Glomerular visceral epithelial cell (primary cell): Measurements from ENCODE around the gene NTM.
A peak's percentile ranks its signal among the peaks of the same experiment; 100 is the strongest.

ENCODE experiments used
- DNase-seq: peaks from one replicate; pipeline ENCODE4 v3.0.0-alpha.2; 2016; ENCODE audit errors: extremely low spot score

Gene NTM

DNA sequence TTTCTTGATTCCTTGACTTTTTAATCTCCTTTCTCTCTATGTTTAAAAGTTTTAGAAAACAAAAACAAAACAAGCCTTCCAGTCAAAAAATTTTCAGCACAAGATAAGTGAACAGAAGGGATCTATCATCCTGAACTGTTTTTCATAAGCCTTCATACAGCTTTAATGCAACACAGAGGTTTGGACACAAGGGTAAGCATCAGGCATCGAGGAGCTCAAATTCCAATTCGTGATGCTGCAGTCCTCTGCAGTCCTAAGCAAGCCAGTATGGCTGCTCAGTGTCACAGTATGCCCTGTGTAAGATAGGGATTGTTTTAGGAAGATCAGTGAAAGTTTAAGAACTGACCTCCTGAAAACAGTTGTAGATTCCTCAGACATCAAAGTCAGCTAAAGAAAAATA, 740.9 kb downstream of the NTM start:
- no peak for DNase-seq

- DNase-seq = peak; percentile 34
Measured at GRCh38 chr11:132111838-132112237, 741.4 kb downstream of the NTM start.

DNA sequence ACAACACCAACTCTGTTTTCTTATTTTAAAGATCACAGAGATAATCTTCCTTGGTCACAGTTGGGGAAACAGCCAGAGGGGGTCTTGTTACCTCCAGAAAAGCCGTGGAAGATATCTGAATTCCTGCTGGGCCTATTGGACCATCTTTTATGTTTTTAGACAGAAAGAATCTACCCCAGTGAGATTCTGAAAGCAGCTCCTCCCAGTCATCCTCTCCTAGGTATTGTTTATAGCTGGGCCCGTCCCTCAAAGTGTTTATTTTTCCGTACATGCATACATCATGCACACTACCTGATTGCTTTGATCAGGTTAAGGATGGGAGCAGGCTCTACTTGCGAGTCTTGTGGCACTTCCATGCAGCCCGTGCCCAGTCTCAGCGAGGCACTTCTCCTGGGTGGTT, 742.4 kb downstream of the NTM start:
- DNase-seq = no peak

DNA sequence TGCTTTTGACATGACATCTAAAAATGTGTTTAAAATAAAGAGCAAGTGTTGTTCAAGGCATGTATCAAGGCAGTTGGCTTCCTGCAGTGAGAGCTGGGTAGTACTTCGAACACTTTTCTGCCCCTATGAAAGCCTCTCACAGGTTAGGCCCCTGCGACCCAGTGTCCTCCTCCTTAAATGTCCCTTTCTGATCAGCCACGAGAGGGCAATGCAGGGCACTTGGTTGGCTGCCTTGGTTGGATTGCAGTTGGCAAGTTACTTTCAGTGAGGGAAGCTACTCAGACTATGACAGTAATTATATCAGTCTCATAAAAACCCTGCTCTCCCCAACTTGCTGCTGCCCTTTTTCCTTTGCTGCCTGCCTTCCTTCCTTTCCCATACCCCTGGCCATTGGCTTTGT, 743.8 kb downstream of the NTM start:
- peak; percentile 34 for DNase-seq

DNA sequence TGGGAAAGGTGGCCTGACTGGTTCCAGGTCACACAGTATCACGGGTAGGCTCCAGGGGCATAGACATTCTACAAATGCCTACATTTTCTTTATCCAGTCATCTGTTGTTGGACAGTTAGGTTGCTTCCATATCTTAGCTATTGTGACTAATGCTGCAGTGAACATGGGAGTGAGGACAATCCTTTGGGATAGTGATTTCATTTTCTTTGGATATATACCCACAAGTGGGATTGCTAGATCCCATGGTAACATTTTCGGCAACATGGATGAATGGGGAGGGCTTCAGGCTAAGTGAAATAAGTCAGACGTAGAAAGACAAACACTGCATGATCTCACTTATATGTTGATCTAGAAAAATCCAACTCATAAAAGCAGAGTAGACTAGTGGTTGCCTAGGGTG, 744.3 kb downstream of the NTM start:
- no peak for DNase-seq

DNA sequence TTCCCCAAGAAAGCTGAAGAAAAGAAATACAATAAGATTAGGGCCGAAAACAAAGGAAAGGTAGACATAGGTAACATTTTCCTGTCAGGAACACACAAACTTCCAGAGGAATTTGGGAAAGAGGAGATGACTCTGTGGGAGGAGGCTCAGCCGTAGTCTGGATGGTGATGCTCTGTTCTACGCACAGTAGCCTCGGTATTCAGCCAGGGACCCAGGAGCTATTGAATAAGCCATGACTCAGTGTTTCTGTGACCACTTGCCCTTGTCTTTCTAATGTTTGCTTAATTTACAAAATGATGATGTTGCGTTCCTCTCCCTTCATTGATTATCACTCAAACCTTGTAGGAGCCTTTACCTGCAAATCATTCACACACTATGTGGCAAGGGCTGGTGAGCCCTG, 745.0 kb downstream of the NTM start:
- no peak for DNase-seq

GRCh38 chr11:132116516-132116915, 746.1 kb downstream of the NTM start:
- no peak for DNase-seq

GRCh38 chr11:132118661-132119060, 748.2 kb downstream of the NTM start:
- no peak for DNase-seq

DNA sequence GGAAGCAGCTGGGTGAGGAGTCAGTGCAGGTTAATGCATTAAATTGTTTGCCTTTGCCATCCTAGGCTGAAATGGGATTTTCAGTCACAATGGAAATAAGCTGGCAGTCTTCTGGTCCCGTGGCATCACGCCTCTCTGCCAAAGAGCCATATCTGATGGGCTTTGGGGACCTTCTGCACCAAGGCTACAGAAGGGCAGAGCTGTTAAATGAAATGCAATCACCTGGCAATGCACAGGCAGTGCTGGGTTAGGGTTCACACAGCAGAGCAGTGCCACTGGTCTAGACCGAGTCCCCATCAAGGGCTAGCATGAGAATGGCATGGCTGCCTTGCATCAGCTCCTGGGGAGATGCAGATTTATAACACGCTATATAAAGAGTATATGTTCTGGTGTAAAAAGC, 749.2 kb downstream of the NTM start:
- DNase-seq = no peak

DNA sequence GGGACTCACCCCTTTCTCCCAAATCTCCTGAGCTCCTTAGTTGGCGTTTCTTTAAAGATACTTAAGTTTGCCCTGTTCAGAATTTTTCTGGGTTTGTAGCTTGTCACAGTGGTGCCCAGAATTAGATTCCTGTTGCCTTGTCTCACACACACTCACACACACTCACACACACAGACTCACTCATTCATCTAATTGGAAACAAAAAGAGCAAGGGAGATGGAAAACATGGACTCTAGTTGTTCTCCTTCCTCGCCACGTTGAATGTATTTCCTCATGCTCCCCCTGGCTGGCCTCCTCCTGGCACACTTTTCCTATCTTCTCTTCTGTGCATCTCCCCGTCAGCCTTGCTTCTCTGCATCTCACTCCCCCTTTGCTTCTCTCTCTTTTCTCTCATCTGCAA, 752.3 kb downstream of the NTM start:
- no peak for DNase-seq

DNA sequence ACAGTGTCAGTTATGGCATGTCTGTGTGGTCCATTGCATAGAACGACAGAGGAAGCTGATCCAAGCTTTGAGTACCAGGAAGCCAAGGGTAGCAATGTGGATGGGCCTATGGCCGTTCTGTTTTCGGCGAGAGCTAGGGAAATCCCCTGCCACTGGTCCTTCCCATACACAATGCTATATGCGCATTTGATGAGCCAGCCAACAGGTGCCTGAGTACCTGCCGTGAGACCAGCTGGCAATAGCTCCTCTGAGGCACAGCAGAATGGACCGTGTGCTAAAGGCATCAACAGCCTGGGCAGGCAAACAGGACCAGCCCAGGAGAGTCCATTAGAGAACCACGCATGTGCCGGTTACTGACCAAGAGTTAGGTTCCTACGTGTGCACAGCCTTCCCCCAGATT, 753.0 kb downstream of the NTM start:
- no peak for DNase-seq

DNA sequence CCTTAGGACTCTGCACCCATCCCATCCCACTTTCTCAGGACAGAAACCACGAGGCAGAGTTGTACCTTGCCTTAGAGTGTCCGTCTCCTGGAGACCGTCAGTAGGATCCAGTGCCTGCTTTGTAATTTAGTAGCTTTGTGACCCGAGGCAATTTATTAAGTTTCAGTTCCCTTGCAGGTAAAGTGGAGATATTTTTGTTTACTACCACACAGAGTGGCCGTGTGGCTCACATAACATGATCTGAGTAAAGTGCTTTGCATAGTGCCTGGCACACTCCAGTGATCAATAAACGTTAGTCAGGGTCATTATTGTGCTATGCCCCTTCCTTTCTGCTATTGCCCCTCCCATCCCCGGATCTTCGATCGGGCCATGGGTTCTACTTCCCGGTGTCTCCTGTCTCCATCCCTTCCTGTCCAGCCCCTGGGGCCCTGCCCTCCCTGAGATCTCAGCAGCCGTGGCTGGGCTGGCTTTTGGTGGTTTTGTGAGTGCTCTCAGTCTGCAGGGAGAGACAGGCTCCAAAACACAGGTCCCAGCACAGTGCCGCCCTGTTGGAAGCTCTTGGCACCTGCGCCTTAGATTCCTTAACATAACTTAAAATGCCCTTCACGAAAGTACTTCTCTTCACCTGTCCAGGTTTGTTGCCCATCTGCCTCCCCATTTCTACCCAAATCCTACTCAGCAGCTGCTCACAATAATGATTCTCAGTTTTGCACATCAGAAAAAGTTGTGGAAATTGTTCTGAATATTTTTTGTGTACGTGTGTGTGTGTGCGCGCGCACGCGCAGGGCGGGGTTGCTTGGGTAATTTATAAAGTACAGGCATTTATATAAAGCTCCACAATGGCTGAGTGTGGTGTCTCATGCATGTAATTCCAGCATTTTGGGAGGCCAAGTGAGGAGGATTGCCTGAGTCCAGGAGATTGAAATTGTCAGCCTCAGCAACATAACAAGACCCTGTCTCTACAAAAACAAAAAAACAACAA, 753.7 kb downstream of the NTM start:
- no peak for DNase-seq

DNA sequence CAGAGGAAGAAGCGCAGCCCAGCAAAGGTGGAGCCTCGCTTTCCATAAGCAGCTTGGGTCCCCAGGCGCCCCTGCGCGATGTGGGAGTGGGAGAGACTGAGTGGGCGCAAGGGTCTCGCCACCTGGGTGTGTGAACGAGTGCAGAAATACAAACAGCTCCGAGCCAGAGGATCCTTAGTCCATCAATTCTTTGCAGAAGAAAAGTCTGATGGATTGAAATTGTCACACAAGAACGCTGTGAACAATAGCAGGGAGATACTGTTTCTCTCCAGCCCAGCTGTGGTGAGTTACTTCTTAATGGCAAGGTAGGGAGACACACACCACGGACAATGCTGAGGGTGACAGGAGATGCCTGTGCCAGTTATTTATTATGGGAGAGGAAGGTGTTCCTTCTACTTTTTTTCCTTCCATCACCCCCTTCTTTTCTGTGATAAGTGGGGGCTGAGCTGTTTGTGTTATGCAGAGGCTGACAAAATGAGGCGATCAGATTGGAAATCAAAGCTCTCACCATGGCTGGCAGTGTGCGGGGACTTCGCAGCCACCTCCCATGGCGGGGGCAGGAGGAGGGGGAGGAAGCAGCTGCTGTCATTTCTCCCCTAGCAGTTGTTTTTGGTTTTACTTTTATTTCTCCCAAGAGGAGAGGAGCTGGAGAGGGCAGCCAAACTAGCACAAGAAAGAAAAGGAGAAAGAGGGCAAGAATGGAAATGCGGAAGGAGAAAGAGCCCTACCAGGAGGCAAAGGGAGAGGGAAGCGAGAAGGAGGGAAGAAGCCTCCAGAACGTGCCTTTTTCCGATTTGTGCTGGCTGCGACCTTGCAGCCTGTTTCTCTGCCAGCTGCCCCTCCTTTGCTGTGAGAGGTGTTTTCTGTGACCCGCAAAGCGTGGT, 755.8 kb downstream of the NTM start:
- peak; percentile 42 for DNase-seq

DNA sequence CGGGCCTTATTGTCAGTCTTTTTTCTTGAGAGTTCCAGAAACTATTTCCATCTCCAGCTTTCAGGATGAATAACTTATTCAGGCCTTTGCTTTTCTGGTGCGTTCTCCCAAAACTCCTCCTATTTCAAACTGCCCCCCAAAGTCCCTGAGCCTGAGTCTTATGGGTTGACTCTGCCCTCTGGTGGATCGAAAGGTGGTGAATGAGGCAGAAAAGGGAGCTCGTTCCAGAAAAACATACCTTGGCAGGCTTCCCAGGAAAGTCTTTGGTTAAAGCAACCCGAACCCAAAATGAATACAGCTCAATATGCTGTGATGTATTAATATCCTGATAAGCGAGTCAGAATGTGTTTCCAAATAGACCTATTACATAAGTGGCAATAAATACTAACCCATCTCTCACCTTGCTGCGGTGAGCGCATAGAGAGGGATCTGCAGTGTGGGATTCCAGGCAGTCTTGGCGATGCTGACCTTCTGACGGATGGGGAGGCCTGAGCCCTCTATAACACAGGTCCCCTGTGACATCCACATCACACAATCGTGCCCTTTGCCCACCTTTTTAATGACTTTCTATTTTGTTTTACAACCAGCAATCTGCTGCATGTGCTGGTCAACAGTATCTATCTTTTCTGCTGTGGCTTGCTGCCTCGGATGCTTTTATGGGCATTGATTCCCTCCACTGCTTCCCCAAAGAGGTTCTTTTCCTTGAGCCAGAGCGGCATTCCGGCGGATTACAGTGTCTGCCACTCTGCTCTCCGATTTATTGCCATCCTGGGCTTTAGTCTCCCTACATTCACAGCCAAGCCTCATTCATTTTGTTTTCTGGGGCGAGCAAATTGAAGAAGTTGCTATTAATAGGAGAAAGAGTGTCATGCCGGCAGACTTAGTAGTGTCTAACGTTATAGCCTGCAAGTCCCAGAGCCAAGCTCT, 756.8 kb downstream of the NTM start:
- peak; percentile 81 for DNase-seq

DNA sequence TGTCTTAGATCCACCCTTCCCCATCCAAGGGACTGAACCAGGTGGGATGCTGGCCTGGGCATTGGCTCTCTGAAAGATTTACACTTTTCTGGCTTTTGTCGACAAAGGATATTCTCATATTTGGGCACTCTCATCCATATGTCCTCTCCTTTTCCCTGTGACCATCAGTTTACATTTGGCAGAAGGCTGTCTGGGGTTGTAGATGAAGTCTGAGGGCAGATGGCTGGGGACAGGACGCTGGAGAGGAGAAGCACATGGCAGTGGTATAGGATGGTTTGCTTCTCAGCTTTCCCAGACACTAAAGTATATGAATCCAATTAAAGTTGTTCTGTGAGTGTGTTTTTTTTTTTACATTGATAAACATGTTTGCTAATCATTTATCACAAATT, 757.5 kb downstream of the NTM start:
- DNase-seq = no peak

DNA sequence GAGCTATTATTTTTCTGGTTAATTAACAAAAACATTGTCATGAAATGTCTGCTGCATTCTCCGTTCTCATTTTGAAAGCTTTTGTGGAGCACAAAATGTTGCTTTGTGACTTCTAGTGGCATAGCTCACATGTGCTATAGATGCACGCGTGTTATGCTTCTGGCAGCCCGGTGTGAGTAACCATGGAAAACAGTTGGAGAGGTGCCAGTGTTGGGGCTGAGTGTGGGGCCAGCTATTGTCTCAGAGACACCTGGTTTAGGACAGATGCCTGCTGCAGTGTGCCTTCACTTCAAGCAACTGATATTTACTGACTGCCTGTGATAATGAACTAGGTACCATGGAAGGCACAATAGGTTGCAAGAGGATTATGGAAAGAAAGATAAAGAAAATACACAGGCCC, 760.6 kb downstream of the NTM start:
- DNase-seq = no peak

- no peak for DNase-seq
Measured at GRCh38 chr11:132131961-132132360, 761.5 kb downstream of the NTM start.

DNA sequence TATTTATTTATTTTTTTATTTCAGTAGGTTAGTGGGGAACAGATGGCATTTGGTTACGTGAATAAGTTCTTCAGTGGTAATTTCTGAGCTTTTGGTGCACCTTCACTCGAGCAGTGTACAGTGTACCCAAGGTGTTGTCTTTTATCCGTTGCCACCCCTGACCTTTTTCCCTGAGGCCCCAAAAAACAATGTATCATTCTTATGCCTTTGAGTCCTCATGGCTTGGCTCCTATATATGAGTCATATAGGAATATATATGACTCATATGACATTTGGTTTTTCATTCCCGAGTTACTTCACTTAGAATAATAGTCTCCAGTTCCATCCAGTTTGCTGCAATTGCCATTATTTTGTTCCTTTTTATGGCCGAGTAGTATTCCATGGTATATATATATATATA, 763.9 kb downstream of the NTM start:
- no peak for DNase-seq

GRCh38 chr11:132137289-132137980, 767.0 kb downstream of the NTM start:
- DNase-seq = no peak

GRCh38 chr11:132137981-132138313, 767.5 kb downstream of the NTM start:
- DNase-seq = no peak

- DNase-seq = no peak
Measured at GRCh38 chr11:132139181-132139580, 768.8 kb downstream of the NTM start.
